Ishikawa (cell line): ENCODE measurements around the gene ROCK1.

Experiments
- CEBPB ChIP-seq: IDR thresholded peaks from 2 replicates; pipeline ENCODE4 v1.6.1; 2012
- CREB1 ChIP-seq: IDR thresholded peaks from 2 replicates; pipeline ENCODE4 v1.6.1; 2012; ENCODE audit warnings: low read depth
- EGR1 ChIP-seq: IDR thresholded peaks from 2 replicates; pipeline ENCODE4 v1.6.1; 2012
- EP300 ChIP-seq: IDR thresholded peaks from 2 replicates; pipeline ENCODE4 v1.6.1; 2012; ENCODE audit warnings: borderline replicate concordance
- FOXM1 ChIP-seq: IDR thresholded peaks from 2 replicates; pipeline ENCODE4 v1.6.1; 2012; ENCODE audit warnings: low read depth, borderline replicate concordance
- MAX ChIP-seq: IDR thresholded peaks from 2 replicates; pipeline ENCODE4 v1.6.1; 2012
- NFIC ChIP-seq: IDR thresholded peaks from 2 replicates; pipeline ENCODE4 v1.6.1; 2012
- RAD21 ChIP-seq: IDR thresholded peaks from 2 replicates; pipeline ENCODE4 v1.6.1; 2012; ENCODE audit warnings: low read depth
- REST ChIP-seq: IDR thresholded peaks from 2 replicates; pipeline ENCODE4 v1.6.1; 2012; ENCODE audit warnings: low read depth, mild to moderate bottlenecking
- TAF1 ChIP-seq: IDR thresholded peaks from 2 replicates; pipeline ENCODE4 v1.6.1; 2012; ENCODE audit warnings: low read depth, mild to moderate bottlenecking
- TCF12 ChIP-seq: IDR thresholded peaks from 2 replicates; pipeline ENCODE4 v1.6.1; 2012; ENCODE audit warnings: low read depth
- TEAD4 ChIP-seq: IDR thresholded peaks from 2 replicates; pipeline ENCODE4 v1.6.1; 2012
- USF1 ChIP-seq: IDR thresholded peaks from 2 replicates; pipeline ENCODE4 v1.6.1; 2012
- YY1 ChIP-seq: IDR thresholded peaks from 2 replicates; pipeline ENCODE4 v1.6.1; 2012; ENCODE audit warnings: low read depth
- ZBTB7A ChIP-seq: IDR thresholded peaks from 2 replicates; pipeline ENCODE4 v1.6.1; 2012; ENCODE audit warnings: low read depth

The ROCK1 gene

GRCh38 chr18:21111346-21112139 is at the start of gene ROCK1:
Gene ROCK1 (minus strand): TSS chr18:21111813. CDS start chr18:21110910, 903 bp downstream.
- TF ChIP-seq ZBTB7A (no peak; the same call in 1 of the 2 replicates), MAX (no peak), EP300 (no peak), YY1 (peak; percentile 69), CEBPB (no peak), FOXM1 (no peak), TCF12 (no peak), TEAD4 (no peak), NFIC (peak; percentile 19; the same call in 1 of the 2 replicates), REST (no peak), CREB1 (no peak), EGR1 (no peak), RAD21 (no peak; the same call in 1 of the 2 replicates), USF1 (no peak), TAF1 (peak; percentile 52)

GRCh38 chr18:21155443-21155842 is 43.8 kb upstream of the ROCK1 start:
- TF ChIP-seq CEBPB: no peak

GRCh38 chr18:21146016-21146415 is 34.4 kb upstream of the ROCK1 start:
- TF ChIP-seq EP300 (no peak), ZBTB7A (no peak), FOXM1 (no peak), TEAD4 (no peak), NFIC (no peak), REST (no peak), EGR1 (no peak), TAF1 (no peak)

- TF ChIP-seq TAF1: no peak
- TF ChIP-seq YY1: no peak
- no peak for TF ChIP-seq CEBPB
- TF ChIP-seq MAX: no peak
- no peak for TF ChIP-seq REST
- TF ChIP-seq FOXM1: no peak
- no peak for TF ChIP-seq EP300
- no peak for TF ChIP-seq CREB1
- no peak for TF ChIP-seq EGR1
- TF ChIP-seq TEAD4: no peak
- no peak for TF ChIP-seq ZBTB7A
- TF ChIP-seq RAD21: no peak
- TF ChIP-seq TCF12: no peak
- no peak for TF ChIP-seq NFIC
These were observed 33.8 kb upstream of the ROCK1 start for GRCh38 chr18:21145371-21145770.
